Skeletal muscle satellite cell (primary cell): Measurements from ENCODE around the gene IQCH.
"Not testable (repeated sequence)": the region's sequence is repeated elsewhere in the genome, so short reads cannot be mapped to it uniquely, and the experiment has no call there.

ENCODE experiments used
- H3K27me3 ChIP-seq: 2 replicates; pipeline ENCODE4 v1.7.0; 2013; ENCODE audit warnings: low read length; ENCODE audit not compliant: control insufficient read depth, insufficient read depth
- H3K36me3 ChIP-seq: 2 replicates; pipeline ENCODE4 v1.7.0; 2013; ENCODE audit warnings: mild to moderate bottlenecking, control low read depth, low read length; ENCODE audit not compliant: insufficient read depth
- H3K4me1 ChIP-seq: 2 replicates; pipeline ENCODE4 v1.7.0; 2013; ENCODE audit warnings: low read length; ENCODE audit not compliant: control insufficient read depth, insufficient read depth
- H3K4me2 ChIP-seq: 2 replicates; pipeline ENCODE4 v1.7.0; 2013; ENCODE audit warnings: mild to moderate bottlenecking, low read length
- H3K4me3 ChIP-seq: 2 replicates; pipeline ENCODE4 v1.7.0; 2013; ENCODE audit warnings: low read length
- H3K9ac ChIP-seq: 2 replicates; pipeline ENCODE4 v1.7.0; 2013; ENCODE audit warnings: mild to moderate bottlenecking, low read depth, low read length, moderate library complexity
- H3K9me3 ChIP-seq: replicated peaks from 2 replicates; pipeline ENCODE4 v1.7.0; 2013; ENCODE audit warnings: mild to moderate bottlenecking, control low read depth, low read length

IQCH gene

GRCh38 chr15:67274236-67274635 lies 19.6 kb downstream of the IQCH start:
- Histone ChIP-seq H3K4me1 (no peaks in the 10 kb centered on the region), H3K9me3 (no peaks in the 10 kb centered on the region), H3K9ac (no peak overlapping the region), H3K36me3 (no peaks in the 10 kb centered on the region), H3K27me3 (no peaks in the 10 kb centered on the region), H3K4me2 (no peak overlapping the region), H3K4me3 (no peak overlapping the region)

- H3K4me2 ChIP-seq = no peak overlapping the region
- no peaks in the 10 kb centered on the region for H3K9me3 ChIP-seq
- H3K9ac ChIP-seq = no peak overlapping the region
- no peak overlapping the region for H3K4me3 ChIP-seq
- H3K4me1 ChIP-seq = no peaks in the 10 kb centered on the region
- H3K27me3 ChIP-seq = no peaks in the 10 kb centered on the region
- no peaks in the 10 kb centered on the region for H3K36me3 ChIP-seq
These were observed 22.1 kb downstream of the IQCH start for GRCh38 chr15:67276666-67277065.

GRCh38 chr15:67280217-67280616 lies 25.6 kb downstream of the IQCH start:
- H3K4me1 ChIP-seq = no peaks in the 10 kb centered on the region
- no peaks in the 10 kb centered on the region for H3K9me3 ChIP-seq
- no peak overlapping the region for H3K9ac ChIP-seq
- no peaks in the 10 kb centered on the region for H3K27me3 ChIP-seq
- H3K4me2 ChIP-seq = no peak overlapping the region
- no peak overlapping the region for H3K4me3 ChIP-seq
- H3K36me3 ChIP-seq = no peaks in the 10 kb centered on the region

- no peaks in the 10 kb centered on the region for H3K9me3 ChIP-seq
- H3K4me3 ChIP-seq = no peak overlapping the region
- no peak overlapping the region for H3K9ac ChIP-seq
- H3K36me3 ChIP-seq = no peaks in the 10 kb centered on the region
- no peaks in the 10 kb centered on the region for H3K4me1 ChIP-seq
- H3K27me3 ChIP-seq = no peaks in the 10 kb centered on the region
- no peak overlapping the region for H3K4me2 ChIP-seq
These were observed 27.1 kb downstream of the IQCH start for GRCh38 chr15:67281714-67282113.

- H3K4me2 ChIP-seq, H3K9ac ChIP-seq, H3K4me3 ChIP-seq, H3K9me3 ChIP-seq, H3K4me1 ChIP-seq, H3K27me3 ChIP-seq, H3K36me3 ChIP-seq: not testable (repeated sequence)
These were observed 31.0 kb downstream of the IQCH start for GRCh38 chr15:67285625-67286024.

- not testable (repeated sequence) for H3K4me1 ChIP-seq, H3K9ac ChIP-seq, H3K9me3 ChIP-seq, H3K36me3 ChIP-seq, H3K4me3 ChIP-seq, H3K27me3 ChIP-seq, H3K4me2 ChIP-seq
These were observed 31.8 kb downstream of the IQCH start for GRCh38 chr15:67286400-67286799.

- H3K36me3 ChIP-seq = no peaks in the 10 kb centered on the region
- no peaks in the 10 kb centered on the region for H3K9me3 ChIP-seq
- no peaks in the 10 kb centered on the region for H3K4me1 ChIP-seq
- H3K9ac ChIP-seq = no peak overlapping the region
- H3K27me3 ChIP-seq = no peaks in the 10 kb centered on the region
- no peak overlapping the region for H3K4me2 ChIP-seq
- no peak overlapping the region for H3K4me3 ChIP-seq
These were observed 35.7 kb downstream of the IQCH start for GRCh38 chr15:67290319-67290718.

GRCh38 chr15:67296188-67296587 lies 41.6 kb downstream of the IQCH start:
- Histone ChIP-seq H3K4me3 (no peak overlapping the region), H3K36me3 (no peaks in the 10 kb centered on the region), H3K27me3 (no peaks in the 10 kb centered on the region), H3K4me2 (no peak overlapping the region), H3K4me1 (peaks cover 9% of the 10 kb centered on the region), H3K9me3 (no peaks in the 10 kb centered on the region), H3K9ac (no peak overlapping the region)

GRCh38 chr15:67296684-67297083 lies 42.1 kb downstream of the IQCH start:
- H3K36me3 ChIP-seq = no peaks in the 10 kb centered on the region
- no peak overlapping the region for H3K4me2 ChIP-seq
- no peak overlapping the region for H3K4me3 ChIP-seq
- no peaks in the 10 kb centered on the region for H3K27me3 ChIP-seq
- H3K4me1 ChIP-seq = peaks cover 9% of the 10 kb centered on the region
- no peak overlapping the region for H3K9ac ChIP-seq
- H3K9me3 ChIP-seq = no peaks in the 10 kb centered on the region

- H3K36me3 ChIP-seq = no peaks in the 10 kb centered on the region
- no peaks in the 10 kb centered on the region for H3K27me3 ChIP-seq
- no peak overlapping the region for H3K9ac ChIP-seq
- H3K4me1 ChIP-seq = peaks cover 9% of the 10 kb centered on the region
- no peak overlapping the region for H3K4me2 ChIP-seq
- H3K9me3 ChIP-seq = no peaks in the 10 kb centered on the region
- H3K4me3 ChIP-seq = no peak overlapping the region
These were observed 45.9 kb downstream of the IQCH start for GRCh38 chr15:67300266-67301025.

GRCh38 chr15:67303490-67304363 lies 49.1 kb downstream of the IQCH start:
- Histone ChIP-seq H3K36me3 (no peaks in the 10 kb centered on the region), H3K9me3 (no peaks in the 10 kb centered on the region), H3K4me3 (no peak overlapping the region), H3K9ac (no peak overlapping the region), H3K4me1 (peaks cover 13% of the 10 kb centered on the region), H3K4me2 (no peak overlapping the region), H3K27me3 (no peaks in the 10 kb centered on the region)

GRCh38 chr15:67304778-67305177 lies 50.2 kb downstream of the IQCH start:
- no peaks in the 10 kb centered on the region for H3K9me3 ChIP-seq
- H3K9ac ChIP-seq = no peak overlapping the region
- H3K4me1 ChIP-seq = peaks cover 13% of the 10 kb centered on the region
- H3K27me3 ChIP-seq = no peaks in the 10 kb centered on the region
- H3K4me2 ChIP-seq = no peak overlapping the region
- H3K36me3 ChIP-seq = no peaks in the 10 kb centered on the region
- no peak overlapping the region for H3K4me3 ChIP-seq
